COR-L47 (cell line): ENCODE results near the gene GDF7.
A peak's percentile ranks its signal among the peaks of the same experiment; 100 is the strongest.

Experiments used
- DNase-seq: peaks from one replicate; lab custom pipeline; 2025; lab: John Stamatoyannopoulos, UW

GDF7 gene

DNA sequence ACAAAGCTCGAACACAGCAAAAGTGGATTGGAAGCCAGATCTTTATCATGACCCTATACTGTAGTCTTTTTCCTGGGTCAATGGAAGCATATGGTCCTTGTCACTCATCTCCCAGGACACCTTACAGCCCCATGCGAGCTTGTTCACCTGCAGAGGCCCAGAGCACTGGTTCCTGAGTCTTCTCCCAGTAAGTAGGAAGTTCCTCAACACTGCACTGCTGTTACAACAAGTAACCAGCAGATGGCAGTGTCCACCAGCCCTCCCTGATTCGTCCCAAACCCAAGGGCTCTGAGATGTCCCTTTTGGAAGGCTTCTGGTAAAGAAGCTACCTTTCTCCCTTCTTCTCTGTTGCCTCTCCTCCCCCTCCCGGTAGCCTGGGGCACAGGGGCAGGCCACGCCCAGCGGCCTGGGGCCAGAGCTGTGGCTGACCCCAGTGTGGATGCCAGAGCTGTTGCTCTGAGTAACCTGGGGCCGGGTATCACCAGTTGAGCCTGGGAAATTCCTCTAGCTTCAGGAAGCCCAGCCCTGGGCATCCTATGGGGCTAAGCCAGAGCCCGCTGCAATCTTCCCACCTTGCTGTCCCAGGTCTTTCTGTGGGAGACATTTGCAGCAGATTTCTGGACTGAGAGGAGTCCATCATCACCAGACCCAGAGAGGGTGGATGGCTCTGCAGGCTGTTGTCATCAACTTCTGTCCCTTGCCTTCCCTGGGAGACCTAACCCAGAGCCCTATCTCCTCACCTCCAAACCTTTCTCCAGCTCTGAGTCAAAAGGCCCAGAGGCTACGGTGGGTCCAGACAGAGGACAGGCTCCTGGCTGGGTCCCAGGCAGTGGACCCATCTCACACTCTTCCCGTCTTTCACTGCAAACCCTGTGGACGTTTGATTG is 5.3 kb upstream of the GDF7 start:
- peak; percentile 61 for DNase-seq

DNA sequence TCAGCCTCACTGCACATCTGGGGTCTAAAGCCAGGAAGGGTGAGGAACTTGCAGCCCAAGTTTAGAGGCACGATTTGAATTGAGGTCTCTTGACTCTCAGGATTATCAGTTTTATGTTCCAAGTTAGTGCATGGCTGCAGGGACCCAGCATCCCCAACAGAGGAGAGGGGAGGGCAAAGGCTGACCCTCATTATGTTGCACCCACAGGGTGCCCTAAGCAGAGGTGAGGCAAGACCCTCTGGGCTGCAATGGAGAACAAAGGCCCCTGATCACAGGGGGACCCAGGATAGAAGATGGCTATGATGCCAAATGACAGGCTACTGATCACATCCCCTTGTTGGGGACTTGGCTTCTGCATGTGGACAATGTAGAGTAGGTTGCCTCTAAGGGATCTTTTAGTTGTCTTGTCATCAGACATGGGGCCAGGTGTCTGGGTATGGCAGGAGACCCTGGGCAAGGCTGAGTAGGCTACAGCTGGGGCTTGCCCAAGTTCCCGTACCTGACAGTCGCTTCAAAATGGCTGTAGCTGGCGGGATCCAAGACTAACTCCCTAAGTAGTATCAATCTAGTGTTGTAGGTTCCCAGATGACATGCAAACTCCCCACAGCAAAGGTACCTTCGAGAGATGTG is 4.5 kb upstream of the GDF7 start:
- DNase-seq, result no peak

DNA sequence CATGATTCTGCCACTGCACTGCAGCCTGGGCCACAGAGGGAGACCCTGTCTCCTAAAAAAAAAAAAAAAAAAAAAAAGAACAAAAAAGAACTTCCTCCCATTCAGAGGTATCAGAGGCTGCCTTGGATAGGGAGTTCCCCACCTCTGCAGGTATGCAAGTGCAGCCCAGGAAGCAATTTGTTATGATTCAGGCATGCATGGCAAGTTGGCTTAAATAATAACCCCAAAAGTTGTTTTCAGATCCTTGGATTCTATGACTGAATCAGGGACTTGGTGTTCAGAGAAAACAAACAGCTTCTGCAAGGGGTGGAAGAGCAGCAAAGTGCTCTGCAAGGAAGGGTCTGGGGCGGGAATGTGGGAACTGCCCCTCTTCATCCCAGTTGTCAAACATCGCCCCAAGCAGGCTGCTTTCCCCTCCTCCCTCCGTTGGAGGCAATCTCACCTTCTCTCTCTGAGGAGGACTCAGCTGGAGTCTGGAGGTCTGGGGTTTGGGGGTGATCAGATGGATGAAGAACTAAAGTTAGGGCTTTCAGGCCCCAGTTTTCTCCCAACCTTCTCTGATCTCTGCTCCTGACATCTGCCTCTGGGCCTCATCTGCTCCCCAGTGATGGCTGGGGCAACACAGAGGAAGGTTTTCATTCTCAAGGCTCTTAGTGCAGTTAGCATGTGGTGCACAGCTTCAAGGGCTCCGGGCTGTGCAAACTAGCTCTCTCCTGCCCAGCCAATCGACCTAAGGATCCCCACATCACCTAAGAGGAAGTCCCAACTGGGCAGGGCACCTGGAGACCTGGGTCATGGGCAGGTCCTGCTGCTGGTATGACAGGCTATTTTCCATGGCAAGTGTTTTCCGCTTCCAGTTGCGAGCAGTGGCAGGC is 3.5 kb upstream of the GDF7 start:
- no peak for DNase-seq

DNA sequence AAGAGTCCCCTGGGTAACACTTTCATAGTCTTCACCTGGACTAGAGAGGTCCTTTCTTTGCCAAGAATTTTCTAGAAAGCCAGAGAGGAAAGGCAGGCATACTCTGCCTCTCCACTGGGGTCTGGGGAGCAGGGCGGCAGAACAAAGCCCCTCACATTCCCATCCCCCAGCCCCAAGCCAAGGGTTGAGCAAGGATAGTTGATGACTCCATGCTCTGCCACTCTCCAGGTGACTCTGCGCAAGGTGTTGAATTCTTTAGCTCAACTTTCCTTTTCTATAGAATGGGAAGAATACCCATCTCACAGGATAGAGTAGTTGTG is 2.9 kb upstream of the GDF7 start:
- DNase-seq, result no peak

DNA sequence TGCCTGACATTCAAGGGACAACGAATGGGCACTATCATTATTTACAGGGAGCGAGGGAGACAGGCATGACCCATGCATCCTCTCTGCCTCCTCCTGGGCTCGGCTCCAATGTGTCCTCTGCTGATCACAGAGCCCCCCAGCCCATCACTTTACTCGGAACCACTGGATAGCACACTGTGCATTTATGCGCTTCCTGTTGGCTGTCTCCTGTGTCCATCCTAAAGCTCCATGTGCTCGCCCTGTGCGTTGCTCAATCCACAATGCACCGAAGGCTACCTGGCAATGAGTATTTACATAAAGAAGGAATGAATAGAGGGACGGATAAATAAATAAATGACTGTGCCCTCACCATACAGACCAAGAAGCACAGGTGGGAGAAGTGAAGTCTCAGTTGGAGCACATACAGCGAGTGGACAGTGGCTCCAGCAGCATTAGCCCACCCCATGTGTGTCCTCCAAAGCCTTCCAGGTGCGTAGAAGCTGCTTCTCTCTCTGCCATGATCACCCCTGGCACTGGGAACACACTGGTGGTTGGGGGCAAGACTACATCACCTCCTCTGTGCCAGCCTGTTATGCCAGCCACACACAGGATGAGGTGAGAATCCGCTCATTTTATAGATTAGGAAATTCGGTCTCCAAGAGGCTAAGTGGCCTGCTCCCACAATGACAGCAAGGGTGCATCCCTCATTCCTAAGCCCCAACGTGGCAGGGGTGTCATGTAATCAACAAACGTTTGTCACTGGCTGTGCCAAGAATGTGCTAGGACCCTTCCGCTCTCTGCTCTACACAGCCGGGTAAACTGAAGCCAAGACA is 2.3 kb upstream of the GDF7 start:
- DNase-seq, result no peak

DNA sequence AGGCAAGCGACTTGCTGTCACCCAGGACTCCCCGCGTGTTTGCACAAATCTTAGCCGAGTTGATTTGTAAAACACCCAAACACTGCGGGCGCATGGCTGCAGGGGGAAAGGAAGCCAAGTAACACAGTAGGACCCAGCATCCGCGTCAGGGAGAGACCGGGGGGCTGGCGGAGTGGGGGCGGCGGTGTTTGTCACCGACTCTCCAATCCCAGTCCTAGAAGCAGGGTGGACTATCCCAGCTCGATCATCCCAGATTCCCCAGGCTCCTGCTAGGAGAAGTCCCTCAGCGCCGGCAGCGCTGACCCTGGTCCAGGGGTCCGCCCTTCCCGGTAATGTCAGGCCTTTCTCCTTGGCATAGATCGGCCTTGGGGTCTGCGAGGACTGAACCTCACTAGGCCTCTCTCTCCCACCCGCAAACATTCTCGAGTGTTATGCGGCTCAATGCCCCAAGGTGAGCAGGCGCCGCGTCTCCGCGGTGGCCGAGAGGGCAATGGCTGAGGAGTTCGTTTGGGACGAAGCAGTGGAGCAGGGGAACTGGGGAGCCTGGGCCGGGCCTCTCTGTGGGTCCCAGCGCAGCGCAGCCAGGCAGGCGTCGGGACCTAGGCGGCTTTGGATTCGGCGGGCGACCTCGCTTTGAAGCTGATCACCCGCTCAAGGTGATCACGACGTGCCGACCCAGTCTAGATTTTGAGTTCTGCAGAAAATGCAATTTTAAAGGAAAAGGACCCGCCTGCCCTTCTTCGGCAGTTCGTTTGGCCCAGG is 1.5 kb upstream of the GDF7 start:
- no peak for DNase-seq

DNA sequence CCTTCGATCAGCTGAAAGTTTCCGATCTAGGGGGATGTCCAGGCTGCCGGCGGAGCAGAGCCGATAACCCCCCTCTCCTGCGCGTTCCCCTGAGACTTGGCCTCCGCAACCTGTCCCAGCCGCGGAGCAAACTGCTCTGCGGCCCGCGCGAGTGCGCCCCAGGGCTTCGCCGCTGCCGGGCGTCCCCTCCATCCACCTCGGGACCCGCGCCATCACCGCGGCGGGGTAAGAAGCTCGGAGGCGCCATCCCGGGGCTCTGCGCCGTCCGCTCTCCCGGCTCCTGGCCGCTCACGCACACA is 990 bp upstream of the GDF7 start:
- no peak for DNase-seq

DNA sequence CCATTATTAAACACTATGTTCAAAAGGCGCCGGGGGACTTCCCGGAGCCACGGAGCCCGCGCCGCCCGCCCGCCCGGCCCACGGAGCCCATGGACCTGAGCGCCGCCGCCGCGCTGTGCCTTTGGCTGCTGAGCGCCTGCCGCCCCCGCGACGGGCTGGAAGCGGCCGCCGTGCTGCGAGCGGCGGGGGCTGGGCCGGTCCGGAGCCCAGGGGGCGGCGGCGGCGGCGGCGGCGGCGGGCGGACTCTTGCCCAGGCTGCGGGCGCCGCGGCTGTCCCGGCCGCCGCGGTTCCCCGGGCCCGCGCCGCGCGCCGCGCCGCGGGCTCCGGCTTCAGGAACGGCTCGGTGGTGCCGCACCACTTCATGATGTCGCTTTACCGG is 197 bp downstream of the GDF7 start:
- DNase-seq, result no peak

DNA sequence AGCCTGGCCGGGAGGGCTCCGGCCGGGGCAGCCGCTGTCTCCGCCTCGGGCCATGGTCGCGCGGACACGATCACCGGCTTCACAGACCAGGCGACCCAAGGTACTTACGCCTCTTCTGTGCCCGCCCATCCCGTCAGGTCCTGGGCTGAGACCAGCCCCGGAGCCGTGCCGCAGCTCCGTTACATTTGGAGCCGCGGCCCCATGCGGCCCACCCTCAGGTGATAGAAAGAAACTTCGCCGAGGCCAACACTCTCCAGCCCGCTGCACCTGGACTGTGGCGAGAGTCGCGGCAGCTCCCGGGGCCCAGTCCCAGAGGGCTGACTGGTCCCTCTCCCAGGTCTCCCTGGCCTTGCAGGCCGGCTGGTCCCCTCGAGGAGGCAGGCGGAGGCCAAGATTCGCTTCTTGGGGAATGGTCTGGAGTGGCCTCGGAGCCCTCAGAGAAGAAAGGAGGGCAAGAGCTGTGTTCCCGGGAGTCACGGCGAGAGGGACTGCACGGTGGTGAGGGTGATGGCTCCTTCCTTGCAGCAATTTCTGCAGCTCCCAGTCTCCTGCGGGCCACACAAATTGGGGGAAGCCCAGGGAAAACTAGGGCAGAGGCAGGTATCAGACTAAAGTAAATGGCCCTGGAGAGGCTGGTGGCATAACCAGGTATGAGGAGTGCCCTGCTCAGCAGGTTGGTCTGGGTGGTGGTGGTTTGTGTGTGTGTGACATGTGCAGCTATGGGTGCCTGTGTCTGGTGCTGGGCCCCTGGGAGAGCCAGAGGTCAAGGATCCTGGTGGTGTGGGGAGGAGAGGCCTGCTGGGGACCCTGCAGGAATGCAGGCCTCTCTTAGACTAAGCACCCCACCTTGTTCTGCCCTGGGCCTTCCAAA is 822 bp downstream of the GDF7 start:
- DNase-seq, result no peak

DNA sequence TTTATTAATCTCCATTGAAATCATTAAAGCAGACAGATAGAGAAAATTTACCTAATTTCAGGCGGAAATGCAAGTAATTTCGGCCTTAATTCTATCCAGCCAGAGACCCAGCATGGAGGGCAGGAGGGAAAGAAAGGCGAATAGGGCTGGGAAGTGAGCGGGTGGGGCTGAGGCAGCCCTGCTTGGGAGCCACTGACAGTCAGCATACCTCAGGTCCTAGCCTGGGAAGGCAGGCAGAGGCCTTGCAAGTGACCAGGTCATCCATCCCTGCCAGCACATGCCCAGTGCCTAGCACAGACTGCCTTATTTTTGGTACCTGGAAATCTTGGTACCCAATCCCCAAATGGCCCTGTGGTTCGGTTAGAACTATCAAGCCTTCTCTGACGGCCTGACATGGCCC is 1.5 kb downstream of the GDF7 start:
- DNase-seq, result no peak

DNA sequence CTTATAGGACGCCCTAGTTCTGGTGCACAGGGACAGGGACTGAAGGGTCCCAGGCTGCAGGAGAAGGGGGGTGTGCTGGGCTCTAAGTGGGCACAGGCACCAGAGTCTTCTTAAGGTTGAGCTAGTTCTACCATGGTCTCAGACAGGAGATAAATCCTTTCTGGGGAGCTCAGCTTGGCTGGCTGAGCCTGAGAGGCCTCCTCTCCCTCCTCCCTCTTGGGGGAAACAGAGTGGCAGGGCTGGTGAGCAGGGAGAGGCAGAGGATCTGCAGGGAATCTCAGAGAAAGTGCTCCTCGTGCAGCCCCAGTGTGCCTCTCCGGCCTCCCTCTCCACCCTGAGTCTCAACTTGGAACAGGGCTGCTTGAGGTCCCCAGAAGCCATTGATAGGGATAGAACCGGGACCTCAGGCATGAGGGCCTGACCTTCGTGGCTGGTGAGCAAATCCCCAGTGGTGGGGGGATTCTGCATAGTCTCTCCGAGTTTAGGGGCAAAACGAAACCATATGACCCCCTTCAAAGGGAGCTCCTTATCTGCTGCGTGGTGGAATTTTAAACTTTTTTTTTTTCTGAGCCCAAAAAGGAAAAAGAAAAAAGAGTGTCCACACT is 2.0 kb downstream of the GDF7 start:
- no peak for DNase-seq

DNA sequence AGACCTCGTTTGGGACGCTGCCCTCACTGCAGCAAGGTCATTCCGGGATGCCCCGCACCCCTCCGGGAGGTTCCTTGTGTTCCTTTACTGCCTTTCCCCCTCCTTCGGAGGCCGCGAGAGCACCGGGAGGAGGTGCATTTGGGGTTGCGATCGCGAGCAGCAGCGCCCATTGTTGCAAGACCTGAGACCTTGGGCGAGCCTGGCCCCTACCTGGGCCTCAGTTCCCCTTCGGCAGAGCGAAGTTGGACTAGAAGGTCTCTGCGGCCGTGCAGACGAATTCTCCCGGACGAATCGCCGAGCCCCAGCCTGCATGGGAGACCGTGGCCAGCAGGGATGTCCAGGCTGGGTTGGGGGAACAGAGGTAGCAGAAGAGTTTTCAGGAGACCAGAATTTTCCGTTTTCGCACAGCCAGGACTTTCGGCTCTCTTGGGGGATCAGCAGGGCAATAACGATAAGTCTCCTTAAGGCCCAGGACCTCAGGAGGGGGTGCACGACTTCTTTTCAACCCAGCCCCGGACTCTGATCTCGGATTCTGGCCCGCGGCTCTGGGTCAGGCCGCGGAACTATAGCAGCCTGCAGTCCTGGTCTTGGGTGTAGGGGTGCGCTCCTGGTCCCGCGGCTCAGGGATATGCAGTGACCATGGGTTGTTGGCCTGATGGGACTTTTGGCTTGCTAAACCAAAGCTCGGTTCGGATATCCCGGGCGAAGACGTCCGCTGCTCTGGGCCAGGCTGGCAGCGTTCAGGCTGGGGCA is 2.8 kb downstream of the GDF7 start:
- no peak for DNase-seq

DNA sequence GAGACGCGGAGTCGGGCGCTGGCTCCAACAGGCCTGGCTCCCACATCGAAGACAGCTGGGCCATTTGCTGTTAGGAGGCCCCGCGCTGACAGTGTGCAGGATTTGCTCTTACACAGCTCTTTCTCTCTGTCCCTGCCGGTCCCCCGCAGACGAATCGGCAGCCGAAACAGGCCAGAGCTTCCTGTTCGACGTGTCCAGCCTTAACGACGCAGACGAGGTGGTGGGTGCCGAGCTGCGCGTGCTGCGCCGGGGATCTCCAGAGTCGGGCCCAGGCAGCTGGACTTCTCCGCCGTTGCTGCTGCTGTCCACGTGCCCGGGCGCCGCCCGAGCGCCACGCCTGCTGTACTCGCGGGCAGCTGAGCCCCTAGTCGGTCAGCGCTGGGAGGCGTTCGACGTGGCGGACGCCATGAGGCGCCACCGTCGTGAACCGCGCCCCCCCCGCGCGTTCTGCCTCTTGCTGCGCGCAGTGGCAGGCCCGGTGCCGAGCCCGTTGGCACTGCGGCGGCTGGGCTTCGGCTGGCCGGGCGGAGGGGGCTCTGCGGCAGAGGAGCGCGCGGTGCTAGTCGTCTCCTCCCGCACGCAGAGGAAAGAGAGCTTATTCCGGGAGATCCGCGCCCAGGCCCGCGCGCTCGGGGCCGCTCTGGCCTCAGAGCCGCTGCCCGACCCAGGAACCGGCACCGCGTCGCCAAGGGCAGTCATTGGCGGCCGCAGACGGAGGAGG is 3.5 kb downstream of the GDF7 start:
- no peak for DNase-seq

DNA sequence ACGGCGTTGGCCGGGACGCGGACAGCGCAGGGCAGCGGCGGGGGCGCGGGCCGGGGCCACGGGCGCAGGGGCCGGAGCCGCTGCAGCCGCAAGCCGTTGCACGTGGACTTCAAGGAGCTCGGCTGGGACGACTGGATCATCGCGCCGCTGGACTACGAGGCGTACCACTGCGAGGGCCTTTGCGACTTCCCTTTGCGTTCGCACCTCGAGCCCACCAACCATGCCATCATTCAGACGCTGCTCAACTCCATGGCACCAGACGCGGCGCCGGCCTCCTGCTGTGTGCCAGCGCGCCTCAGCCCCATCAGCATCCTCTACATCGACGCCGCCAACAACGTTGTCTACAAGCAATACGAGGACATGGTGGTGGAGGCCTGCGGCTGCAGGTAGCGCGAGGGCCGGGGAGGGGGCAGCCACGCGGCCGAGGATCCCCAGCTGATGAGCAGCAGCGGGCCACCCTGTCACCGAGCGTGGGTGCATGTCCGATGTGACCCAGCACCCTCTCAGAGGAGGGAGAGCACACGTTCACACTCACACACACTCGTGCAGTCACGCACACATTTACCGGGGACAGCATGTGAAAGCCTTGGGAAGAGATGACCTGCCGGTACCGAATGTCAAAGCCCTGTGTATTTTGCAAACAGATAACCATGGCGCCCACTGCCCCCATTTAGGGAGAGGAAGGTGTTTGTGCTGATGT is 4.2 kb downstream of the GDF7 start:
- no peak for DNase-seq

DNA sequence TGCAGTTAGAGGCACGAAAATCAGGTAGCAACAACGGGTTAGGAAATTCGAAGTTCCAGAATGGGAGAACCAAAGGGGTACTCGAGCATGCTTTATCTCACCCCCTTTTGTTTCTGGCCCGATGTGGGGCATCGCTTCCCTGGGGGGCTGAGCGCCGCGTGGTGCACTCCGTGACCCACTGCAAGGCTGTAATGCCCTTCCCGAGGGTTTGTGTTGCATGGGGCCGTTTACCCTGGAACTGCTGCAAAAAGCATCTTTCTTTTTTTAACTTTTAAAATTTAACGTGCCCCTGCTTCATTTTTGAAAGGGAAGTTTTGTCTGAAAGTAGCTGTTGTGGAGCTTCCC is 4.8 kb downstream of the GDF7 start:
- DNase-seq, result no peak

DNA sequence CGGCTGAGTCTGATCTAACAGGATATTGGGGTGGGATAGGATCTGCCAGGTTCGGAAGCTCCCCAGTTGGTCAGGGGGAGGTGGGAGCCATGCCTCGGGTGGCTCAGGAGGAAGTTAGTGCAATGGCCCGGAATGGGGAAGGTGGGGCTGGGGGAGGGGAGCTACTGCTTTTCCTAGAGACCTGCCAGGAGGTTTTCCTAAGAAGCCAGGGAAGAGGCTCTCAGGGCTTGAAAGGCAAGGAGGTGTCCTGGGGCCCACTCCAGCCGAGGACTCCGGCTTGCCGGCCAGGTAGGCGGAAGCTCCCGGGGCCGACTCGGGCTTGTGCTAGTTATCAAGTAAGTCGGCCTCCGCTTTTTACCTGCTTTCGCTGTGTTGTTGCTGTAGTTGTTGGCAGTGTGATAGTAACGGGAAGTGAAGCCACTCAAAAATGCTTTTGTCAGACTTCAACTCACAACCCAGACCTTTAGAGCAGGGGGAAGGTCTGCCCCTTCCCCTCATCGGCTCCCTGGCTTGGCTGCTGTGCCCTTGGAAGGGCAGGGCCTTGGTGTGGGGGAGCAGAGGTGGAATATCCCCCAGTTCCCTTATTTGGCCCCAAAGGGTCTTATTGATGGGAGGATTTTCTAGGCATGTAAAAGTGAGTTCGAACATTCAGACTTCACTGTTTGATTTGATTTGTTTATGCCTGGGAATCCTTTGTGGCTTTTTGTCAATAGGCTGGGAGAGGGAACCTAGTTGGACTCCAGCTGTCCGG is 5.4 kb downstream of the GDF7 start:
- no peak for DNase-seq

DNA sequence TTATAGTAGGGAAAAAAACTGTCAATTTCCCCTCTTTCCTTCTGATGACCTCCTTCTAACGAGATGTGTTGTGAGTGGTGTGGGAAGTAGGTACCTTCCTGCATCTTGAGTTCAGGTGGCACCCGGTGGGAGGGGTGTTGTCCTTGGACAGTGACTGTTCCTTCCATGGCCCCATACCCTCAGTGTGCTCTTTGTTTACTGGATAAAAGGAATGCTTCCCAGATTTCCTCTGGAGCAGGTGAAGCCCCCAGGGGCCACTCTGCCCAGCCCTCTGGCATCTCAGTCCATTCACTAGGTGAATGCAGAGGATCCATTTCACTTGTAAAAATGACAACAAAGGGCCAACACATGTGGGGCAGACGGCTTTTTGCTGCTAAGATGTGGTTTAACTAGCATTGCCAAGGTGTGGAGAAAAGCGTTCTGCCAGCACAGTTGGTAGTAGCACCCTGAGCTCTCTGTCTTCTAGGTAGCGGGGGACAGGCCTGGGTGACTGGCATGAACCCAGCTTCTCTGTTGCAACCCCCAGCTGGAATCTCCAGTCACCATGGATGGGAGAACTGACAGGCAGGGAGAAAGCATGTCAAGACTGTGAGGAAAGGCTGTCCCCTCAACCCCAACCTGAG is 6.9 kb downstream of the GDF7 start:
- no peak for DNase-seq
